Measurements from ENCODE around the gene RIPOR2.

Gene RIPOR2

GRCh38 chr6:24845578-24845977 lies 90.2 kb downstream of the RIPOR2 start:
- TF ChIP-seq CTCF (IDR thresholded peaks at IDR 0.05; ENCODE audit: low read depth, low read length), result no peak
- H3K36me3 ChIP-seq, result no peaks in the 10 kb centered on the region
- no peaks in the 10 kb centered on the region for H3K9me3 ChIP-seq
- DNase-seq, result no peak
- H3K4me1 ChIP-seq, result no peaks in the 10 kb centered on the region
- H3K27me3 ChIP-seq, result no peaks in the 10 kb centered on the region
- no peak overlapping the region for H3K4me3 ChIP-seq (ENCODE audit: low read depth, low read length)

- Histone ChIP-seq H3K9me3 (no peaks in the 10 kb centered on the region), H3K27me3 (no peaks in the 10 kb centered on the region), H3K36me3 (no peaks in the 10 kb centered on the region), H3K4me3 (ENCODE audit: low read depth, low read length) (no peak overlapping the region), H3K4me1 (no peaks in the 10 kb centered on the region)
- DNase-seq, result no peak
- TF ChIP-seq CTCF (IDR thresholded peaks at IDR 0.05; ENCODE audit: low read depth, low read length), result no peak
Measured at GRCh38 chr6:24844903-24845302, 90.9 kb downstream of the RIPOR2 start.

- no peaks in the 10 kb centered on the region for H3K9me3 ChIP-seq
- TF ChIP-seq CTCF (IDR thresholded peaks at IDR 0.05; ENCODE audit: low read depth, low read length), result no peak
- H3K4me3 ChIP-seq (ENCODE audit: low read depth, low read length), result no peak overlapping the region
- no peaks in the 10 kb centered on the region for H3K4me1 ChIP-seq
- no peaks in the 10 kb centered on the region for H3K36me3 ChIP-seq
- no peak for DNase-seq
- no peaks in the 10 kb centered on the region for H3K27me3 ChIP-seq
Measured at GRCh38 chr6:24844061-24844460, 91.7 kb downstream of the RIPOR2 start.

- no peaks in the 10 kb centered on the region for H3K9me3 ChIP-seq
- no peaks in the 10 kb centered on the region for H3K4me1 ChIP-seq
- no peaks in the 10 kb centered on the region for H3K36me3 ChIP-seq
- no peaks in the 10 kb centered on the region for H3K27me3 ChIP-seq
- H3K4me3 ChIP-seq (ENCODE audit: low read depth, low read length), result no peak overlapping the region
- DNase-seq, result no peak
- no peak for TF ChIP-seq CTCF (IDR thresholded peaks at IDR 0.05; ENCODE audit: low read depth, low read length)
Measured at GRCh38 chr6:24840187-24840586, 95.6 kb downstream of the RIPOR2 start.

GRCh38 chr6:24838994-24839393 lies 96.8 kb downstream of the RIPOR2 start:
- no peak for TF ChIP-seq CTCF (IDR thresholded peaks at IDR 0.05; ENCODE audit: low read depth, low read length)
- Histone ChIP-seq H3K27me3 (no peaks in the 10 kb centered on the region), H3K4me3 (ENCODE audit: low read depth, low read length) (no peak overlapping the region), H3K36me3 (no peaks in the 10 kb centered on the region), H3K9me3 (no peaks in the 10 kb centered on the region), H3K4me1 (no peaks in the 10 kb centered on the region)
- DNase-seq, result no peak

- H3K9me3 ChIP-seq, result no peaks in the 10 kb centered on the region
- no peak for DNase-seq
- no peaks in the 10 kb centered on the region for H3K4me1 ChIP-seq
- H3K36me3 ChIP-seq, result no peaks in the 10 kb centered on the region
- TF ChIP-seq CTCF (IDR thresholded peaks at IDR 0.05; ENCODE audit: low read depth, low read length), result no peak
- no peaks in the 10 kb centered on the region for H3K27me3 ChIP-seq
- no peak overlapping the region for H3K4me3 ChIP-seq (ENCODE audit: low read depth, low read length)
Measured at GRCh38 chr6:24838081-24838480, 97.7 kb downstream of the RIPOR2 start.

Data from BE2C (cell line).